Calu3 (cell line): ENCODE measurements around the gene SIDT2. TPM values are rescaled to one million over a fixed set of nuclear protein-coding genes. Genes with fewer than 3 reads are reported as not detected.

Experiments used
- BruUV-seq: library from RNA; stranded (reverse); fragments of 400-500 nt; replicated peaks from 2 replicates; lab custom pipeline; 2021; lab: Mats Ljungman, UMichigan
- CTCF ChIA-PET: fragments of 300-600 bp; sonication (Branson Sonifier 250); formaldehyde crosslinking; loops from one replicate; lab custom pipeline; 2022; ENCODE audit warnings: antibody characterized with exemption; lab: Charles Lee
- DNase-seq: peaks from one replicate; pipeline ENCODE4 v3.0.0; 2022
- H3K27ac Mint-ChIP-seq: one replicate; pipeline ENCODE4 v1.8.0; 2022; ENCODE audit warnings: mixed read lengths; ENCODE audit not compliant: unreplicated experiment
- H3K27me3 Mint-ChIP-seq: one replicate; pipeline ENCODE4 v1.8.0; 2022; ENCODE audit warnings: mixed read lengths; ENCODE audit not compliant: unreplicated experiment
- H3K36me3 Mint-ChIP-seq: one replicate; pipeline ENCODE4 v1.8.0; 2022; ENCODE audit warnings: mild to moderate bottlenecking, moderate library complexity, mixed read lengths; ENCODE audit not compliant: insufficient read depth, unreplicated experiment
- H3K4me1 Mint-ChIP-seq: one replicate; pipeline ENCODE4 v1.8.0; 2022; ENCODE audit warnings: mild to moderate bottlenecking, low read depth, mixed read lengths; ENCODE audit not compliant: unreplicated experiment
- H3K4me3 Mint-ChIP-seq: one replicate; pipeline ENCODE4 v1.8.0; 2022; ENCODE audit warnings: mild to moderate bottlenecking, low read depth, moderate library complexity, mixed read lengths; ENCODE audit not compliant: unreplicated experiment
- H3K9me3 Mint-ChIP-seq: one replicate; pipeline ENCODE4 v1.8.0; 2022; ENCODE audit warnings: low read depth, mixed read lengths; ENCODE audit not compliant: unreplicated experiment
- CTCF ChIP-seq: fragments of 200-600 bp; IDR thresholded peaks from one replicate; pipeline ENCODE4 v1.8.0; 2022; ENCODE audit warnings: antibody characterized with exemption; ENCODE audit not compliant: unreplicated experiment
- intact Hi-C: fragments of 100-400 bp; cut with micrococcal nuclease; formaldehyde crosslinking; loops from one replicate; pipeline ENCODE4 v1.10.0; 2022; ENCODE audit not compliant: unreplicated experiment
- total RNA-seq: library from RNA; stranded (reverse); gene quantifications from 2 replicates; pipeline ENCODE4 v1.2.3, GENCODE V29; 2022

SIDT2 gene
- total RNA-seq, 1 experiment from 2014 or later: 15.4 TPM

DNA sequence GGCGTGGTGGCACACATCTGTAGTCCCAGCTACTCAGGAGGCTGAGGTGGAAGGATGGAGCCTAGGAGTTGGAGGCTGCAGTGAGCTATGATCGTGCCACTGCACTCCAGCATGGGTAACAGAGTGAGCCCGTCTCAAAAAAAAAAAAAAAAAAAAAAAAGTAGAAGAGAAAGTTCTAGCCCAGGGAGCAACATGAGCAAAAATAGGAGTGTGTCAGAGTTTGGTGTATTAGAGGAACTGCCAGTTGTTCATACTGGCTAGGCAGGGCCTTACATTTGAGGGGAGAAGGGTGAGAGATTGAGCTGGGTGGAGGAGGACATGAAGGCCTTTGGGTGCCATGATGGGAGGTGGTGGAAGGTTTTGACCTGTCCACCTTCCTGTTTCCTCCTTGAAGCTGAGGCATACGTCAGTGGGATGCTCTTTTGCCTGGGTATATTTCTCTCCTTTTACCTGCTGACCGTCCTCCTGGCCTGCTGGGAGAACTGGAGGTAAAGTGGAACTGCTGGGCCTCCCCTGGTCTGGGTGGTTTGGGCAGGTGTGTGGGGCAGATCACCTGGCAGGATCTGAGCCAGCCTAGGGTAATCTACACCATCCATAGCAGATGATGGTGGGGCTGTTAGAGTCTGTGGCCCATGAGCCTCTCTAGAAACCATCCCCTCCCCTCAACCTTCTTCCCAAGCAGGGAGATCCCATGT lies 7.3 kb downstream of the SIDT2 start:
- intact Hi-C loops: no loop called here
- Mint-ChIP-seq H3K27me3 (no peaks in the 10 kb centered on the region), H3K27ac (no peak overlapping the region), H3K4me1 (no peaks in the 10 kb centered on the region), H3K4me3 (no peak overlapping the region), H3K36me3 (no peaks in the 10 kb centered on the region), H3K9me3 (no peaks in the 10 kb centered on the region)
- no peak for TF ChIP-seq CTCF
- DNase-seq: no peak
- CTCF ChIA-PET: no interaction called here
- no TSS peak for BruUV-seq

DNA sequence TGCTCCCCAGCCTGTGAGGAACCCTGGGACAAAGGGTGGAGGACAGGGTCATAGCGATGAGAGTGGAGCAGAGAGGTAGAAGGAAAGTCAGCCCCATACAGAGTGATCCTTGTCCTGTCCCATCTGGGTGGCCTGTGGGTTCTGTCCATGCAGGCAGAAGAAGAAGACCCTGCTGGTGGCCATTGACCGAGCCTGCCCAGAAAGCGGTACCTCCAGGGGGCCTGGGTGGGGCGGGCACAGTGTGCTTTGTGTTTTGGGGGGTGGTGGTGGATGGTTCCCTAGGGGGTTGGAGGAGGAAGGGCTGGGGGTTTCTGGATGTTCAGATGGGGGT lies 7.9 kb downstream of the SIDT2 start:
- Mint-ChIP-seq H3K27ac (no peak overlapping the region), H3K9me3 (no peaks in the 10 kb centered on the region), H3K4me3 (no peak overlapping the region), H3K4me1 (no peaks in the 10 kb centered on the region), H3K27me3 (no peaks in the 10 kb centered on the region), H3K36me3 (no peaks in the 10 kb centered on the region)
- no peak for TF ChIP-seq CTCF
- CTCF ChIA-PET: no interaction called here
- intact Hi-C loops: no loop called here
- no peak for DNase-seq
- no TSS peak for BruUV-seq

DNA sequence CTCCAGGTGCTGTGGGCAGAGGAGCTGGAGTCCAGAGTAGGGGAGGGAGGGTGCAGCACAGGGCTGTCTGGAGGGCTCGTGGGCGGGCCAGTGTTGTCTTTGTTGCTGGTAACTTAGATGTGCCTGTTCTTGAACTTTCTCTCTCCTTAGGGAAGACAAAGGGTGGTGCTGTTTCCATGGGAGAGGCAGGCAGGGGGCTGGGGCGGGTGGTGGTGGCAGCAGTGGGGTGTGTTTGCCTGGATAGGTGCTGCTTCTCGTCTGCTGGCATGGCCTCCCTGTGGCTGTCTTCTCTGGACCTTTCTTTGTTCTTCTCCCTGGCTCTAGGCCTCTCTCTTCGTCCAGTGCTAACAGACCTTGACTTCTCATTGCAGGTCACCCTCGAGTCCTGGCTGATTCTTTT lies 8.5 kb downstream of the SIDT2 start:
- Mint-ChIP-seq H3K9me3 (no peaks in the 10 kb centered on the region), H3K4me3 (no peak overlapping the region), H3K4me1 (no peaks in the 10 kb centered on the region), H3K27ac (no peak overlapping the region), H3K27me3 (no peaks in the 10 kb centered on the region), H3K36me3 (no peaks in the 10 kb centered on the region)
- no peak for DNase-seq
- CTCF ChIA-PET: no interaction called here
- no TSS peak for BruUV-seq
- intact Hi-C loops: no loop called here
- TF ChIP-seq CTCF: no peak

GRCh38 chr11:117187428-117187798 lies 8.9 kb downstream of the SIDT2 start:
- DNase-seq: no peak
- H3K27ac Mint-ChIP-seq: no peak overlapping the region
- intact Hi-C loops: no loop called here
- TF ChIP-seq CTCF: no peak
- no TSS peak for BruUV-seq
- CTCF ChIA-PET: no interaction called here
- no peak overlapping the region for H3K4me3 Mint-ChIP-seq
- H3K9me3 Mint-ChIP-seq: no peaks in the 10 kb centered on the region
- H3K4me1 Mint-ChIP-seq: no peaks in the 10 kb centered on the region
- no peaks in the 10 kb centered on the region for H3K36me3 Mint-ChIP-seq
- no peaks in the 10 kb centered on the region for H3K27me3 Mint-ChIP-seq
